GM18508 (cell line): Measurements from ENCODE around the gene LCN1.
"Not testable (repeated sequence)": the region's sequence is repeated elsewhere in the genome, so short reads cannot be mapped to it uniquely, and the experiment has no call there.

Experiments used
- ATAC-seq: cut with Tn5 transposase; IDR thresholded peaks from one replicate; pipeline ENCODE4 v1.9.1; 2021; ENCODE audit warnings: moderate number of reproducible peaks; ENCODE audit not compliant: insufficient read depth, unreplicated experiment

Gene LCN1

DNA sequence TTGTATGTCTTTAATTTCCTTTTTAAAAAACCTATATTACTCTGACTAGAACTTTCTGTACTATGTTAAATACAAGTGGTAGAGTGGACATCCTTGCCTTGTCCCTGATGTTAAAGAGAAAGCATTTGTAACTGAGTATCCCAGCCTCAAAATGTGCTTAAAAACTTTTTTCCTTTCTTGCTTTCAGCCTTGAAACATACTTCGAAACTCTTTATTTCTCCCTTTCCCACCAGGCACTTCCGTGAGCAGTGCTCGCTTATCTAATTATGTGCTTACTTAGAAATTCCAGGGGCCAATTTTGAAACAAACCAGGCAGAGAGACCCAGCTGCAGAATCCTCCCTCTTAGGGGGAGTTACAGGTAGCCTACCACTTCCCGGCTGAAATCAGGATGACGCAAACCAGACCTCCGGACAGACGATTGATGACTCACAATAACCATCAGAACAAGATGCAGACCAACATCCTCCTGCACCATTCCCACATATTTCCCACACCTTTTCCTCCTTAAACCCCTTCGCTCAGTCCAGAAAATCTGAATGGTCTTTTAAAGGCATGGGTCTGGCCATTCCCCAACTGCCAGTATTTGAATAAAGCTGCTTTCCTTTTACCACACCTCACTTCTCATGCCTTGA, 22.1 kb downstream of the LCN1 start:
- ATAC-seq = not testable (repeated sequence)

DNA sequence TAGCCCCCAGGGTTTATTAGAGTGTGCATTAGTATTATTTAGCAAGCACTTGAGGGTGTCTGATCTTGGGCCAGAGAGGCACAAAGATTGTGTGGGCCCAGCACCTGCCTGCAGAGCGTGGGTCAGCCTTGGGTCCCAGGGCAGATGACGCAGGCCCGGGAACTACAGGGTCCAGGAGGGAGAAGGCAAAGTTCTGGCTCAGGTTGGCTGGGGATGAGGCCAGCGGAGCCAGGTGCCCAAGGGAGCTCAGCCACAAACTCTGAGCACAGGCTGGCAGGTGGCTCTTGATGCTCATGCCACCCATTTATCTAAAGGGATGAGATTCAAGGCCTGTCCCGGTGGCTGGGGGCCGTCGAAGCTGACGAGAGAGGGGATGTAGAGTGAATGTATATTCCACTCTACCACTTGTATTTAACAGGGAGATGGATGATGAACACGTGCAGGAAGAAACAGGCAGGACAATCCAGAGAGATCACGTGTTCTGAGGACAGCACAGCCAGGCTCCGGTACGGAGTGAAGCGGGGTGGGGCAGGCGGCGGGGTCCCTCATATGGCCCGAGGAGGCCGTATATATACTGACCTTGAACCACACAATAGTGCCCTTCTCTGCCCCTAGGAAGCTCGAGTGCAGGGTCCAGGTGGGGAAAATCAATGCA, 23.9 kb downstream of the LCN1 start:
- no peak for ATAC-seq

DNA sequence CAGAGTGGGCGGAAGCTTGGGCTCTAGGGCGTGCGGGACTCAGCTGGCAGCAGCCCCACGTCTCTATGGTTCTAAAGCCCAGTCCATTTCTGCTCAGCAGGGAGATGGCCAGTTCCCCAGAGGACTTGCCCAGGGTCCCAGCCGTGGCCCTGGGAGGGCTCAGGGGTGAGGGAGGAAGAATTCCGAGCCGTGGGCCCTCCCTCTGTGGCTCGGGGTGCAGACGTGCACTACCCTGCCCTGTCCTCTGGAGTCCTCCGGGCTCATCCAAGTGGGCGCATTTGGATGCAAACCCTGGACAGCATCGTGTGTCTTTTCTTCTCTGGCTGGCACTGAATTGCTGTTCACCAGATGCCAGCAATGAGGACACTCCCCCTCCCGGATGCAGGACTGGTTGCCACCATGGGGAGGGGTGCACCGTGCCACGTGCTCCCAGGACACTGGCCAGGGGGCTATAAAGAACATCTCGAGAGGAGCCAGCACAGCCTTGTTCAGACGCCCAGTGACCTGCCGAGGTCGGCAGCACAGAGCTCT, 24.5 kb downstream of the LCN1 start, which contains the start of gene OBP2A:
TSS of gene OBP2A (plus strand) at position 481 of the 531 bp plus-strand sequence. CDS start 55 bp downstream, outside the sequence.
- not testable (repeated sequence) for ATAC-seq

DNA sequence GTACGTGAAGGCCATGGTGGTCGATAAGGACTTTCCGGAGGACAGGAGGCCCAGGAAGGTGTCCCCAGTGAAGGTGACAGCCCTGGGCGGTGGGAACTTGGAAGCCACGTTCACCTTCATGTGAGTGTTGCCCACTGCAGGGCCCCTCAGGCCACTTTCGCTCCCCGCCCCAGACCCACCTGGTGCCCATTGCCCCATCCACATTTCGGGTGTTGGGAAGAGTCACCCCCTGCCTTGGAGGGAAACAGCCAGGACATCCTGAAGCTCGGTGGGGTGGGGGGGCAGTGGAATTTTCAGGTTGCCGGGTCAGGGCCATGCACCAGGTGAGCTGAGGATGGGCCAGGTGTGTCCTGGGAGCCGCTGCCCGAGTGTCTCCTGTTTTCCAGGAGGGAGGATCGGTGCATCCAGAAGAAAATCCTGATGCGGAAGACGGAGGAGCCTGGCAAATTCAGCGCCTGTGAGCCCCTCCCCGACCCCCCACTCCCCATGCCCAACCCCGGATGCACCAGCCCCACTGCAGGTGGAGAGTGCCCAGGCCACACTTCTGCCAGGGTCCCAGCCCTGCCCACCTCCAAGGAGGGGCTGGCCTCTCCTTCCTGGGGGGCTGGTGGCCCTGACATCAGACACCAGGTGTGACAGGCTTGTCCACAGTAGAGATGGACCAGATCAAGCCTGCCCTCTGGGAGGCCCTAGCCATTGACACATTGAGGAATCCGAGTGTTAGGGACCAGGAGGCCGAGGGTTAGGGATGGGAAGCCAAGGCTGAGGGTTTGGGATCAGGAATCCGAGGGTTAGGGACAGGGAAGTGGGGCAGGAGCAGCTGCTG, 25.8 kb downstream of the LCN1 start:
- not testable (repeated sequence) for ATAC-seq

DNA sequence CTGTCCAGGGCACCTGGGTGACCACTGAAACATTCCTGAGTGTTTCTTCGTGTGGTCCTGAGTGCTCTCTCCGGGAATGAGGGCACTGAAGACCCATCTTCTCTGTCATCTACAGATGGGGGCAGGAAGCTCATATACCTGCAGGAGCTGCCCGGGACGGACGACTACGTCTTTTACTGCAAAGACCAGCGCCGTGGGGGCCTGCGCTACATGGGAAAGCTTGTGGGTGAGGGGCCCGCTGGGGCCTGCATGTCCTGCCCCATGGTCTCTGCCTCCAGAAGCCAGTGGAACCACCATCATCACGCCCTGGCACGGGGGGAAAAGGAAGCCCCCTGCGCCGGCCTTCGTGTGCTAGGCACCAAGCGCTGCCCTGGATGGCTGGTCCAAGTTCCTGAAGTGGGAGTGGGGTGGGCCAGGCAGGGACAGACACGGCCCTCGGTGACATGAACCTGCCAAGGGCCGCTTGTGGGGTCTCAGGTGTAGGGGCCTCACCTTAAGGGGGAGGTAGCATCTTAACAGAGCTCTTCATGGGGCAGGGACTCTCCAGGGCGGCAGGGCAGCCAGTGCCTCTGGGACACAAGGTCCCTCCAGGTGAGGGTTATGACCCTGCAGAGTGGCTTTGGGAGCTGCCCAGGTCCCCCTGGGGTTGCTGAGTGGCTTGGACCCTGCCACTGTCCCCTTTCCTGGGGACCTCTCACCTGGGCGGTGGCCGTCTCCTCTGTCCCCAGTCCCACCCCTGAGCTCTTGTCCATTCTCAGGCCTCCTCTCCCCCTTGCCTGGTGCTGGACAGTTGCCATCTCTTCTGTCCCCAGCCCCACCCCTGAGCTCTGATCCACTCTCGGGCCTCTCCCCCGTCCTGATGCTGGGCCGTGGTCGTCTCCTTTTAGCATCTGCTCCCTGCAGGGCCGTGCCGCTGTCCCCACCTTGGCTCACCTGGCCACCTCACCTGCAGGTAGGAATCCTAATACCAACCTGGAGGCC, 26.8 kb downstream of the LCN1 start:
- no peak for ATAC-seq

DNA sequence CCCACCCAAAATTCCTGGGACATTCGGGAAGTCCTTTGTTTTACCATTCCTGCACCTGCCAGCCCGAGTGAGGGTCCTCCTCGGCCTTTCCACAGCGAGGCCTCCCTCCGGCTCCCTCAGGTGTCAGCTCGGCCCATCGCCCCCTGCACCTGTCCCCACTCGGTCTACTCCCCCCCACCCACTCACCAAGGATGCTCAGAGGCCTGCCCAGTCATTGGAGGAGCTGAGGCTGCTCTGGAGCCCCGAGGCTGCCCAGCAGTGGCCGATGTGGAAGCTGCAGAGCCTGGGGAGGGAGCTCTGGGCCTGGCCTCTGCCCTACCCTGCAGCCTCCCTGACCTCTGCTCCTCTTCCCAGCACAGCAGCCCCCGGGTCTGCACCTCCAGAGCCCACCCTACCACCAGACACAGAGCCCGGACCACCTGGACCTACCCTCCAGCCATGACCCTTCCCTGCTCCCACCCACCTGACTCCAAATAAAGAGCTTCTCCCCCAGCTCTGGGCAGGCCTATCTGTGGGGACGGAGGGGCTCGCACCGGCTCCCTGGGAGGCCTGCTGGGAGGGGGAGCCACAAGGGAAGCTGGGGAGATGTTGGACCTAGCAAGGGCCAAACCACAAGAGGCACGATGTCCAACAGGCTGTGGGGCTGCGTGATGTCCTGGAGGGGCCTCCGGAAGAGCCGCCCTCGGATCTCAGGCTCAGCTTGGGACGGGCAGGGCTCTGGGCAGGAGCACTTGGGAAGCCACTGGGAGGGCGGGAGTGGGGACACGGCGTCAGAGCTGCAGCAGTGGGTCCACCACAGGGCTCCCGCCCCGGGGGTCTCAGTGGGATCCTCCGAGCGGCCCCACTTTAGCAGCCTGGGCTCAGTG, 28.5 kb downstream of the LCN1 start:
- not testable (repeated sequence) for ATAC-seq

DNA sequence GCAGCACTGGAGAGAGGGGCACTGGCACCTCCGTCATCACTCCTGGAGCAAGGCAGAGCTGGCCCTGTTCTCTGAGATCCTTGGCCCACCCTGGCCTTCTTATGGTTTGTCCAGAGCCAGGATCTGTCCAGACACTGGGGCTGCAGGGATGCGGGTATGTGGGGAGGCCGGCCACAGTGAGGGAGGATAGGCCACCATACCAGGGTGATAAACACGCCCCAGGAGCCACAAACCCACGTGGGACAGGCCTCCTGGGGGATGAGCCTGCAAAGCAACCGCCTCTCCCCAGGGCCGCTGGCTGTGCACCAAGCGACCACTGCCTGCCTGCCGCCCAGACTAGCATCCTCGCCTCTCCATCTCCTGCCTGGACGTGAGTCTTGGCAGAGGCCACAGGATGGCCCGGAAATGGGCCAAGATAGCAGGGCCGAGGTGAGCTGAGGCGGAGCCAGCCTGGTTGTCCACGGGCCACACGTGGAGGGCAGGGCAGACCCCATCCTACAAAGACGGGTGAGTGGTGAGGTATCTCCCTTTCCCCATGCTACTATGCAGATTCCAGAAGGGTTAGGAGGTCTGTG, 29.2 kb downstream of the LCN1 start:
- ATAC-seq = no peak

DNA sequence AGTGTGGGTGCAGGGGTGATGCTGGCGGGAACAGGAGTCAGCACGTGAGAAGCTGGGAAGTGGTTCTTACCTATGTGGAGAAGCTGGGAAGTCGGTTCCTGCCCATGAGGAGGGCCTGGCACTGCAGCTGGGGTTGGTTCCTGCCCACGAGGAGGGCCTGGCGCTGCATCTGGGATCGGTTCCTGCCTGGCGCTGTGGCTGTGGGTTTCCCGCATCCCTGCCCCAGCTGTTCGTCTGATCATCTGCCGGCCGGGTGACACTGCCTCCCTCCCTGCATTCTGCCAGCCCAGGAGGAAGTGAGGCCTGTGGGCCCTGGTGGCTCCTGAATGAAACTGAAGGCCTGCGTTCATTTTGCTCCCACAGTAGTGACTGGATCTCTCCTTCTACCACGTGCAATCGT, 29.8 kb downstream of the LCN1 start:
- ATAC-seq = no peak

DNA sequence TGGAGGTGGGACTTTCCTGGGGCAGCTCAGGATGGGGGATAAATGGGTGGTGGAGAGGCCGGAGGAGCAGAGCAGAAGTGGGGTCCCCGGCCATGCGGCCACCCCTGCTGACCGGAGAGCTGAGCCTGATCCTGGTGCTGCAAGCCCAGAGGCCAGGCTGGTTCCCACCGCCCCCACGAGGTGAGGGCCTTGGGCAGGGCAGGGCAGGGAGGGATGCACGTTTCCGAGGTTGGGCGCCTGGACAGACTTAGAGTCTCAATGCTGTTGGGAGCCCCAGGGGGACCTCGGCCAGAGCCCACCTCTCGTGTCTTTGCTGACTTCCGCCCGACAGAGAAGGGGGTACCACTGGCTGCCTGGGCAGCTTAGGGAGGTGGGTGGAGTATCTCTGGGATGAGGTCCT, 30.2 kb downstream of the LCN1 start:
- no peak for ATAC-seq

DNA sequence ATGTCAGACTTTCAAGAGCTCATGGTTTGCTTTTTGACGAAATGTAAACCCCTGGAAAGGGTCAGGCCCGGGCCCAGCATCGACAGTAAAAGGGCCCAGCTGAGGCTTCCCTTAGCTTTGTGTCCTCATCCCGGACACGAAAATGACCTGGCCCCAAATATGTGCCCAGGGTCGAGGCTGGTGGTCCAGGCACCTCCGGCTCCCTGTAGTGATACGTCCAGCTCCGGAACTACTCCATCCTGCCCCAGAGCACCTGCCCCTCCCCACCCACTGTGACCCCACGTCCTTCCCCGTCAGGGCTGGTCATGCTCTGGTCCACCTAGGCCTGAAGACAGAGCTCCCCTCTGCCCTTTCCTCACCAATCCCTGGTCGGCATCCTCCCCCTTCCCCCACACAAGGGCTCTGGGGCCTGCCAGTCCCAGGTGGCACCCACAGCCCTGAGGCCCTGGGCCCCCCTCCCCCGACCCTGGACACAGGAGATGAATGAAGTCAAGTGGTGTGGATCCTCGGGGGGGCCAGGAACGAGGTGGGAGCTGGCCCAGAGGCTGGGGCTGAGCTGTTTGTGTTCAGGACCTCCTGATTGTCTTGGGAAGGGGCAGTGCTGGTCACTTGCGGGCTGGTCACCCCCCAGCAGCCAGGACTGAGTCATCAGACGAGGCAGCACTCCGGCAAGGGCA, 30.9 kb downstream of the LCN1 start:
- ATAC-seq = no peak

DNA sequence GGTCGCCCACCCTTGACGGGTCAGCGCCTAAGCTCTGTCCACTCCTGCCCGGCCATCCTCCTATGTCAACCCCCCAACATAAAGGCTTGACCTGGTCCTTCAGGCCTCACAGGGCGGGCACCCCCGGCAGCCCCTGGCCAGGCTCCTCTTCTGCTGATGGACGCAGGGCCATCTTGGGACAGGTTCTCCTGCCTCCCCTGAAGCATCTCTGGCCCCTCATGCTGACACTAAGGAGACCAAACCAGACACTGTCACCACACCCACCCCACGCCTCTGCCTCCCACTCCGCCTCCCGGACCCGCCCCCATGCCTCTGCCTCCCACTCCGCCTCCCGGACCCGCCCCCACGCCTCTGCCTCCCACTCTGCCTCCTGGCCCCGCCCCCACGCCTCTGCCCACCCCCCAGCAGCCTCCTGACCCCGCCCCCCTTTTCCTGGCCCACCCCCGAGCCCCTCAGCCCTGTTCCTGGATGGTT, 31.5 kb downstream of the LCN1 start:
- no peak for ATAC-seq

DNA sequence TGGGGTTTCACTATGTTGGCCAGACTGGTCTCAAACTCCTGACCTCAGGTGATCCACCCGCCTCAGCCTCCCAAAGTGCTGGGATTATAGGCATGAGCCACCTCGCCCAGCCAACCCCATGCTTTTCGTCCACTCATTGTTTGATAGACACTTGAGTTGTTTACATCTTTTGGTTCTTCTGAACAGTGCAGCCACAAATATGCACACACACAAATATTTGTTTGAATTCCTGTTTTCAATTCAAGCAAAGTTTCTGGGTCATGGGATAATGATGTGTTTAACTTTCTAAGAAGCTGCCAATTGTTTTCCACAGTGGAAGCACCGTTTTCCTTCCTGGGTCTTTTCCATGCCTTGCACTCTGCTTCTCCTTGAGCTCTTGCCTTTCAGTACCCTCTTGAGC, 33.5 kb downstream of the LCN1 start:
- ATAC-seq = no peak

DNA sequence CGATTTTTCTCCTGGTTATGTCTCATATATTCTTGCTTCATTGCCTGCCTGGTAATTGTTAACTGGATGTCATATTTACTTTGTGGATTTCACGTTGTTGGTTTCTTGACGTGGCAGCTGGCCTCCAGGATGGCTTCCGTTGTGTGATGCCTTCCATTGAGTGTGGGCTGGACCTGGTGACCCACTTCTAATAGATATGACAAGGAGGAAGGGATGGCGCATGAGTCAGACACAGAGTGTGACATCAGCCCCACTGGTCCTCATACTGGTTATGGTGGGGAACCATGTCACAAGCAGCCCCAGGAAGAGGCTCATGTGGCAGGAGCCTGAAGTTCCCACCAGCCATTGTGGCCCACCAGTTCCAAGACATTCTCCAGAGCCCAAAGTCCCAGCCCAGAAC, 34.0 kb downstream of the LCN1 start:
- ATAC-seq = no peak

DNA sequence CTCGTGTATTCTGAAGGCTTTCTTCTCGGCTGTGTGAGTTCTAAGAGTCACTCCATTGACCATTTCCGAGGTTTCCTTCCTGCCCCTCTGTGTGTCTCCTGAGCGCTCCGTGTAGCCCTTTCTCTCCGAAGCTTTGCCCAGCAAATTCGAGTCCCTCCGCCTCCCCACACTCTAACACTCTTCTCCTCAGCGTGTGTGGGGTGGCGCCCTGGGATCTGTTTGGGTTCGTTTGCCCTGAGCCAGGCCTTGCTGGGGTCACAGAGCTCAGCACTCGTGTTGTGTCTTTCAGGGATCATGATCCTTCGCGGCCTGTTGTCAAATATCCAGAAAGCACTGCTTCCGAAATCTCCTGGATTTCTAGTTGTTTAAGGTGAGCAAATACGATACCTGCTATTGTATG, 34.7 kb downstream of the LCN1 start:
- no peak for ATAC-seq

DNA sequence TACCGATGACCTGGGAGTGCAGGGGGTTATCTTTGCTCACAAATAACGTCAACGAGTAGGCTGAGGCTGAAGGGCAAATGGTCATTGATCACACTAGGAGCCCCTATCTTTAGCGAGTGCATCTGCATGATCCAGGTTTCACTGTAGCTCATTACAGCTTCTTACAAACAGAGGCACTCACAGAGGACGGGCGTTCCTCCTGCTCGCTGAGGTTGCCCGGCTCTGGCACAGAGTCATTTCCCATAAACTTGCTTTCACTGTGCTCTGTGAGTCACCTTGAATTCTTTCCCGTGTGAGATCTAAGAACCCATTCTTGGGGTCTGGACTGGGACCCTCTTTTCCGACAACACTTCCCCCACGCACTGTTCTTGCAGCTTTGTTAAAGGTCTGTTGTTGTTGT, 38.4 kb downstream of the LCN1 start:
- ATAC-seq = no peak

DNA sequence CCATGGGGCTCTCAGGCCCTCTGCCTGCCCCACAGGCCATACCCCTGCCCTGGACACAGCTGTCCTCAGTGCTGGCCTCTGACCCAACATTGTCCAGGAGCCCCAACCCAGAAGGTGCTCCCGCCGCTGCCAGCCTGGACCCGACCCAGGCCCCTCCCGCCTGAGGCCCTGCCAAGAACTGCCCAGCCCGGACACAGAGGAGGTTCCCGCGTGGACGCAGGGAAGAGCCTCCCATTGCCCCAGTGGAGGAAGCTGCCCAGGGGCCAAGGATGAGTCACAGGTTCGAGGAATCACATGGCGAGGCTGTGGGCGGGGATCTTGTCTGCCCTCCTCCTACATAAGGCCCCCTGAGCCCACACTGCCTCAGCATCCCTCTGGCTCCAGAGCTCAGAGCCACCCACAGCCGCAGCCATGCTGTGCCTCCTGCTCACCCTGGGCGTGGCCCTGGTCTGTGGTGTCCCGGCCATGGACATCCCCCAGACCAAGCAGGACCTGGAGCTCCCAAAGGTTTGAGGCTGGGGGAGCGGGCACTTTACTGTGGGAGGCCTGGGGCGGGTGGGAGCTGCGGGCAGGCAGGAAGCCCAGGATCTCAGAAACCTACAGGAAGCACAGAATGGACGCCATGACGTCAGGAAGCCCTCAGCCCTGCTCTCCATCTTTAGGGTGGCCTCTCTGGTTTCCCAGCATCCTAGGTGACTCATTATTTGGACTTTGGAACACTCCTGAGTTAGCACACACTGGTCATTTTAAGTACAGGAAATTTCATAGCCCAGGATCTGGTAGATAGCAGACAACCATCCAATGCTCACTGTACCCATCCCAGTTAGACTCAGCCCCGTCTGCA, 40.4 kb downstream of the LCN1 start, which contains the start of gene PAEP:
TSS of gene PAEP (plus strand) at position 366 of the 844 bp plus-strand sequence.
- no peak for ATAC-seq

DNA sequence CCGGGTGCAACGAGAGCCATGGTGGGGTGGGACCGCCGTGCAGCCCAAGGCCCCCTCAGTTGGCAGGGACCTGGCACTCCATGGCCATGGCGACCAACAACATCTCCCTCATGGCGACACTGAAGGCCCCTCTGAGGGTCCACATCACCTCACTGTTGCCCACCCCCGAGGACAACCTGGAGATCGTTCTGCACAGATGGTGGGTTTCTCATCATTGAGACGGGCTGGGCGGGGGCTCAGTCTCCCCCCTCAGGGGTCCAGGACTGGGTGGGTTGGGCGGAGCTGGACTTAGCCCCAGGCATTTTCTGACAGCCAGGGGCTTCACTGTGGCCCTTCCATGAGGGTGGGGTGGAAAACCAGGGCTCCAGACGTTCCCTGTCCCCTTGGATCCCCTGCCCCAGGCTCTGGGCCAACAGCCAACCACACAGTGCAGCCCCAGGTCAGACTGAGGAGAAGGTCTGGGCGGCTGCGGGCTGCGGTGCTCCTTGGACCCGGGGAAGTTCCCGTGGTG, 41.0 kb downstream of the LCN1 start:
- no peak for ATAC-seq
